PFSK-1 (cell line): Measurements from ENCODE around the gene HDDC3.

Experiments
- FOXP2 ChIP-seq: optimal IDR thresholded peaks from 2 replicates; pipeline ENCODE3; 2011; ENCODE audit warnings: borderline replicate concordance, control low read depth, inconsistent platforms; ENCODE audit not compliant: insufficient read depth; ENCODE audit errors: extremely low read length, extremely low read depth
- POLR2AphosphoS5 ChIP-seq: IDR thresholded peaks from 2 replicates; pipeline ENCODE4 v1.6.1; 2012; ENCODE audit warnings: low read depth, mild to moderate bottlenecking, control low read depth, low read length, moderate library complexity
- SIN3A ChIP-seq: IDR thresholded peaks from 2 replicates; pipeline ENCODE4 v1.6.1; 2012; ENCODE audit warnings: mild to moderate bottlenecking, low read length, moderate library complexity, borderline replicate concordance; ENCODE audit not compliant: insufficient read depth
- TAF1 ChIP-seq: IDR thresholded peaks from 2 replicates; pipeline ENCODE4 v1.6.1; 2012; ENCODE audit warnings: low read length, control low read depth, borderline replicate concordance; ENCODE audit not compliant: insufficient read depth
- TF ChIP-seq, protein P1 (sequence below), 2 experiments: IDR thresholded peaks; 2 replicates each; pipeline versions ENCODE4 v1.6.1 to v1.8.0; 2011 to 2012; ENCODE audit warnings: low read depth in 2 of 2, low read length in 2 of 2, control low read depth in 1 of 2, inconsistent platforms in 1 of 2, mild to moderate bottlenecking in 1 of 2, moderate library complexity in 1 of 2; ENCODE audit not compliant: insufficient read depth in 1 of 2

DNA sequence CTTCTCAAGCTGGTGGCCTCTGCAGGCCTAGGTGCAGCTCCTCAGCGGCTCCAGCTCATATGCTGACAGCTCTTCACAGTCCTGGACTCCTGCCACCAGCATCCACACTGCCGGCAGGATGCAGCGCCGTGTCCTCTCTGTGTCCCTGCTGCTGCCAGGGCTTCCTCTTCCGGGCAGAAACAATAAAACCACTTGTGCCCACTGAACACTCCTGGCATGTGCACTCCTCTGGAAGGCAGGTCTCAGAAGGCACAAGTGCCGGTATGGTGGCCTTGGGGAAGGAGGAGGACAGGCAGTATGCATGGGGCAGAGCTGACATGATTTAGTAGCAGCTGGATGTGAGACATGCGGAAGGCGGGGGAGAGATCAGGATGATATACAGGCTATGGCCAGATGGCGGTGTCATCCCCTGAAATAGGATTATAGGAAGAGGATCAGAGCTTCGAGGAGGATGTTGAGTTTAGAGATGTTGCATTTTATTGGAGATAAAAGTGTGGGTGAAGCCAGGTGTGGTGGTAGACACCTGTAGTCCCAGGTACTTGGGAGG is 36.7 kb downstream of the HDDC3 start:
- TF ChIP-seq, protein P1, sequence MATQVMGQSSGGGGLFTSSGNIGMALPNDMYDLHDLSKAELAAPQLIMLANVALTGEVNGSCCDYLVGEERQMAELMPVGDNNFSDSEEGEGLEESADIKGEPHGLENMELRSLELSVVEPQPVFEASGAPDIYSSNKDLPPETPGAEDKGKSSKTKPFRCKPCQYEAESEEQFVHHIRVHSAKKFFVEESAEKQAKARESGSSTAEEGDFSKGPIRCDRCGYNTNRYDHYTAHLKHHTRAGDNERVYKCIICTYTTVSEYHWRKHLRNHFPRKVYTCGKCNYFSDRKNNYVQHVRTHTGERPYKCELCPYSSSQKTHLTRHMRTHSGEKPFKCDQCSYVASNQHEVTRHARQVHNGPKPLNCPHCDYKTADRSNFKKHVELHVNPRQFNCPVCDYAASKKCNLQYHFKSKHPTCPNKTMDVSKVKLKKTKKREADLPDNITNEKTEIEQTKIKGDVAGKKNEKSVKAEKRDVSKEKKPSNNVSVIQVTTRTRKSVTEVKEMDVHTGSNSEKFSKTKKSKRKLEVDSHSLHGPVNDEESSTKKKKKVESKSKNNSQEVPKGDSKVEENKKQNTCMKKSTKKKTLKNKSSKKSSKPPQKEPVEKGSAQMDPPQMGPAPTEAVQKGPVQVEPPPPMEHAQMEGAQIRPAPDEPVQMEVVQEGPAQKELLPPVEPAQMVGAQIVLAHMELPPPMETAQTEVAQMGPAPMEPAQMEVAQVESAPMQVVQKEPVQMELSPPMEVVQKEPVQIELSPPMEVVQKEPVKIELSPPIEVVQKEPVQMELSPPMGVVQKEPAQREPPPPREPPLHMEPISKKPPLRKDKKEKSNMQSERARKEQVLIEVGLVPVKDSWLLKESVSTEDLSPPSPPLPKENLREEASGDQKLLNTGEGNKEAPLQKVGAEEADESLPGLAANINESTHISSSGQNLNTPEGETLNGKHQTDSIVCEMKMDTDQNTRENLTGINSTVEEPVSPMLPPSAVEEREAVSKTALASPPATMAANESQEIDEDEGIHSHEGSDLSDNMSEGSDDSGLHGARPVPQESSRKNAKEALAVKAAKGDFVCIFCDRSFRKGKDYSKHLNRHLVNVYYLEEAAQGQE (IDR thresholded peaks at IDR 0.05; ENCODE audit: insufficient read depth in 1 of 2, low read depth in 2 of 2, low read length in 2 of 2): no peak
- TF ChIP-seq TAF1 (no peak), POLR2AphosphoS5 (no peak), SIN3A (no peak), FOXP2 (peak; percentile 97)
